ENCODE data around the gene GNAI1. TPM values are rescaled to one million over a fixed set of nuclear protein-coding genes. Genes with fewer than 3 reads are reported as not detected.

The GNAI1 gene
- total RNA-seq, 1 donor from 2014 or later: 6.0 TPM

GRCh38 chr7:80257756-80258155 is 123.1 kb downstream of the GNAI1 start:
- no peak overlapping the region for H3K4me3 Mint-ChIP-seq
- H3K4me1 Mint-ChIP-seq (ENCODE audit: low read depth): no peaks in the 10 kb centered on the region
- DNase-seq (ENCODE audit: low spot score): no peak
- no peaks in the 10 kb centered on the region for H3K36me3 Mint-ChIP-seq (ENCODE audit: low read depth)
- H3K27ac Mint-ChIP-seq: no peak overlapping the region
- no peaks in the 10 kb centered on the region for H3K27me3 Mint-ChIP-seq (ENCODE audit: insufficient read depth)
- H3K9me3 Mint-ChIP-seq: no peaks in the 10 kb centered on the region
- intact Hi-C loops (cut with micrococcal nuclease): no loop called here

GRCh38 chr7:80260606-80261005 is 126.0 kb downstream of the GNAI1 start:
- Mint-ChIP-seq H3K27ac (no peak overlapping the region), H3K4me1 (ENCODE audit: low read depth) (no peaks in the 10 kb centered on the region), H3K9me3 (no peaks in the 10 kb centered on the region), H3K36me3 (ENCODE audit: low read depth) (no peaks in the 10 kb centered on the region), H3K27me3 (ENCODE audit: insufficient read depth) (no peaks in the 10 kb centered on the region), H3K4me3 (no peak overlapping the region)
- intact Hi-C loops (cut with micrococcal nuclease): no loop called here
- DNase-seq (ENCODE audit: low spot score): no peak

- intact Hi-C loops (cut with micrococcal nuclease): no loop called here
- no peaks in the 10 kb centered on the region for H3K4me1 Mint-ChIP-seq (ENCODE audit: low read depth)
Measured at GRCh38 chr7:80263333-80263732, 128.7 kb downstream of the GNAI1 start.

GRCh38 chr7:80263821-80264220 is 129.2 kb downstream of the GNAI1 start:
- intact Hi-C loops (cut with micrococcal nuclease): no loop called here
- no peaks in the 10 kb centered on the region for H3K9me3 Mint-ChIP-seq
- H3K27ac Mint-ChIP-seq: no peak overlapping the region
- DNase-seq (ENCODE audit: low spot score): no peak
- H3K36me3 Mint-ChIP-seq (ENCODE audit: low read depth): no peaks in the 10 kb centered on the region
- no peak overlapping the region for H3K4me3 Mint-ChIP-seq
- no peaks in the 10 kb centered on the region for H3K4me1 Mint-ChIP-seq (ENCODE audit: low read depth)
- H3K27me3 Mint-ChIP-seq (ENCODE audit: insufficient read depth): no peaks in the 10 kb centered on the region

More at GRCh38 chr7:80263333-80263732, 128.7 kb downstream of the GNAI1 start:
- Mint-ChIP-seq H3K4me3 (no peak overlapping the region), H3K27ac (no peak overlapping the region), H3K27me3 (ENCODE audit: insufficient read depth) (no peaks in the 10 kb centered on the region), H3K36me3 (ENCODE audit: low read depth) (no peaks in the 10 kb centered on the region), H3K9me3 (no peaks in the 10 kb centered on the region)
- DNase-seq (ENCODE audit: low spot score): no peak

- H3K9me3 Mint-ChIP-seq: no peaks in the 10 kb centered on the region
- H3K4me1 Mint-ChIP-seq (ENCODE audit: low read depth): no peaks in the 10 kb centered on the region
- no peak overlapping the region for H3K27ac Mint-ChIP-seq
- intact Hi-C loops (cut with micrococcal nuclease): no loop called here
- H3K4me3 Mint-ChIP-seq: no peak overlapping the region
- no peak for DNase-seq (ENCODE audit: low spot score)
- H3K27me3 Mint-ChIP-seq (ENCODE audit: insufficient read depth): no peaks in the 10 kb centered on the region
- H3K36me3 Mint-ChIP-seq (ENCODE audit: low read depth): no peaks in the 10 kb centered on the region
Measured at GRCh38 chr7:80264769-80265495, 130.3 kb downstream of the GNAI1 start.

GRCh38 chr7:80272560-80273239 is 138.1 kb downstream of the GNAI1 start:
- peaks cover 4% of the 10 kb centered on the region for H3K27me3 Mint-ChIP-seq (ENCODE audit: insufficient read depth)
- DNase-seq (ENCODE audit: low spot score): no peak
- no peaks in the 10 kb centered on the region for H3K4me1 Mint-ChIP-seq (ENCODE audit: low read depth)
- H3K4me3 Mint-ChIP-seq: no peak overlapping the region
- no peaks in the 10 kb centered on the region for H3K9me3 Mint-ChIP-seq
- H3K27ac Mint-ChIP-seq: no peak overlapping the region
- intact Hi-C loops (cut with micrococcal nuclease): no loop called here
- no peaks in the 10 kb centered on the region for H3K36me3 Mint-ChIP-seq (ENCODE audit: low read depth)

- Mint-ChIP-seq H3K27me3 (ENCODE audit: insufficient read depth) (peaks cover 4% of the 10 kb centered on the region), H3K4me3 (no peak overlapping the region), H3K4me1 (ENCODE audit: low read depth) (no peaks in the 10 kb centered on the region), H3K27ac (no peak overlapping the region), H3K36me3 (ENCODE audit: low read depth) (no peaks in the 10 kb centered on the region), H3K9me3 (no peaks in the 10 kb centered on the region)
- intact Hi-C loops (cut with micrococcal nuclease): no loop called here
- no peak for DNase-seq (ENCODE audit: low spot score)
Measured at GRCh38 chr7:80273327-80273726, 138.7 kb downstream of the GNAI1 start.

- peaks cover 4% of the 10 kb centered on the region for H3K27me3 Mint-ChIP-seq (ENCODE audit: insufficient read depth)
- intact Hi-C loops (cut with micrococcal nuclease): no loop called here
Measured at GRCh38 chr7:80275192-80275605, 140.6 kb downstream of the GNAI1 start.

More at GRCh38 chr7:80275192-80275605, 140.6 kb downstream of the GNAI1 start:
- no peak for DNase-seq (ENCODE audit: low spot score)
- Mint-ChIP-seq H3K4me3 (no peak overlapping the region), H3K4me1 (ENCODE audit: low read depth) (no peaks in the 10 kb centered on the region), H3K27ac (no peak overlapping the region), H3K36me3 (ENCODE audit: low read depth) (no peaks in the 10 kb centered on the region), H3K9me3 (no peaks in the 10 kb centered on the region)

All from activated T-helper 1 cell treated with anti-CD3 and anti-CD28 coated beads, Interleukin-12 subunit alpha, Interleukin-12 subunit beta, Interleukin-2, Interleukin-4 antibody, amounts not matched to agents 30 ng/mL and 10 ng/mL and 1 ng/mL, durations not matched to agents 14 hours and 24 hours and 36 hours (primary cell).